Nephron progenitor cell (in vitro differentiated cells): ENCODE results near the gene NAPG.

Experiments
- DNase-seq: peaks from one replicate; pipeline ENCODE4 v3.0.0; 2021
- H3K27ac Mint-ChIP-seq: 2 replicates; pipeline ENCODE4 v1.8.0; 2021; ENCODE audit warnings: mild to moderate bottlenecking, moderate library complexity, mixed read lengths
- H3K27me3 Mint-ChIP-seq: 2 replicates; pipeline ENCODE4 v1.8.0; 2021; ENCODE audit warnings: mild to moderate bottlenecking, low read depth, mixed read lengths; ENCODE audit not compliant: poor library complexity
- H3K36me3 Mint-ChIP-seq: 2 replicates; pipeline ENCODE4 v1.8.0; 2021; ENCODE audit warnings: low read depth, mixed read lengths
- H3K4me1 Mint-ChIP-seq: 2 replicates; pipeline ENCODE4 v1.8.0; 2021; ENCODE audit warnings: mixed read lengths
- H3K4me3 Mint-ChIP-seq: 2 replicates; pipeline ENCODE4 v1.8.0; 2021; ENCODE audit warnings: mild to moderate bottlenecking, moderate library complexity, mixed read lengths
- H3K9me3 Mint-ChIP-seq: 2 replicates; pipeline ENCODE4 v1.8.0; 2021; ENCODE audit warnings: mild to moderate bottlenecking, moderate library complexity, mixed read lengths
- TF ChIP-seq, protein P1 (sequence below): fragments of 200-600 bp; sonication (generic); IDR thresholded peaks from 2 replicates; pipeline ENCODE4 v1.5.0; 2021; ENCODE audit warnings: antibody characterized with exemption

Gene NAPG

DNA sequence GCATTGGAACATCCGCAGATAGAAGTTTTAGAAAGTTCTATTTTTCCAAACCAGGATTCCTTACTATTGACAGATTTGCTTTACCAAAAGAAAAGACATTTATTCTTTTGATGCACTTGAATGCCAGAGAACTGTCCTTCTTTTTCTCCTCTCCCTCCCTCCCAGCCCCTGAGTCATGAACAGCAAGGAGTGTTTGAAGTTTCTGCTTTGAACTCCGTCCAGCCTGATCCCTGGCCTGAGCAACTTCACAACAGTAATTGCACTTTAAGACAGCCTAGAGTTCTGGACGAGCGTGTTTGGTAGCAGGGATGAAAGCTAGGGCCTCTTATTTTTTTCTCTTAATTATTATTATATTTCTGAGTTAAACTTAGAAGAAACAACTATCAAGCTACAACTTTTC lies 37.8 kb upstream of the NAPG start:
- TF ChIP-seq, protein P1, sequence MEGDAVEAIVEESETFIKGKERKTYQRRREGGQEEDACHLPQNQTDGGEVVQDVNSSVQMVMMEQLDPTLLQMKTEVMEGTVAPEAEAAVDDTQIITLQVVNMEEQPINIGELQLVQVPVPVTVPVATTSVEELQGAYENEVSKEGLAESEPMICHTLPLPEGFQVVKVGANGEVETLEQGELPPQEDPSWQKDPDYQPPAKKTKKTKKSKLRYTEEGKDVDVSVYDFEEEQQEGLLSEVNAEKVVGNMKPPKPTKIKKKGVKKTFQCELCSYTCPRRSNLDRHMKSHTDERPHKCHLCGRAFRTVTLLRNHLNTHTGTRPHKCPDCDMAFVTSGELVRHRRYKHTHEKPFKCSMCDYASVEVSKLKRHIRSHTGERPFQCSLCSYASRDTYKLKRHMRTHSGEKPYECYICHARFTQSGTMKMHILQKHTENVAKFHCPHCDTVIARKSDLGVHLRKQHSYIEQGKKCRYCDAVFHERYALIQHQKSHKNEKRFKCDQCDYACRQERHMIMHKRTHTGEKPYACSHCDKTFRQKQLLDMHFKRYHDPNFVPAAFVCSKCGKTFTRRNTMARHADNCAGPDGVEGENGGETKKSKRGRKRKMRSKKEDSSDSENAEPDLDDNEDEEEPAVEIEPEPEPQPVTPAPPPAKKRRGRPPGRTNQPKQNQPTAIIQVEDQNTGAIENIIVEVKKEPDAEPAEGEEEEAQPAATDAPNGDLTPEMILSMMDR, result no peak
- H3K27me3 Mint-ChIP-seq, result no peaks in the 10 kb centered on the region
- no peak overlapping the region for H3K4me3 Mint-ChIP-seq
- H3K4me1 Mint-ChIP-seq, result peaks cover 33% of the 10 kb centered on the region
- DNase-seq, result no peak
- H3K27ac Mint-ChIP-seq, result no peak overlapping the region
- H3K36me3 Mint-ChIP-seq, result peaks cover 47% of the 10 kb centered on the region
- no peaks in the 10 kb centered on the region for H3K9me3 Mint-ChIP-seq

DNA sequence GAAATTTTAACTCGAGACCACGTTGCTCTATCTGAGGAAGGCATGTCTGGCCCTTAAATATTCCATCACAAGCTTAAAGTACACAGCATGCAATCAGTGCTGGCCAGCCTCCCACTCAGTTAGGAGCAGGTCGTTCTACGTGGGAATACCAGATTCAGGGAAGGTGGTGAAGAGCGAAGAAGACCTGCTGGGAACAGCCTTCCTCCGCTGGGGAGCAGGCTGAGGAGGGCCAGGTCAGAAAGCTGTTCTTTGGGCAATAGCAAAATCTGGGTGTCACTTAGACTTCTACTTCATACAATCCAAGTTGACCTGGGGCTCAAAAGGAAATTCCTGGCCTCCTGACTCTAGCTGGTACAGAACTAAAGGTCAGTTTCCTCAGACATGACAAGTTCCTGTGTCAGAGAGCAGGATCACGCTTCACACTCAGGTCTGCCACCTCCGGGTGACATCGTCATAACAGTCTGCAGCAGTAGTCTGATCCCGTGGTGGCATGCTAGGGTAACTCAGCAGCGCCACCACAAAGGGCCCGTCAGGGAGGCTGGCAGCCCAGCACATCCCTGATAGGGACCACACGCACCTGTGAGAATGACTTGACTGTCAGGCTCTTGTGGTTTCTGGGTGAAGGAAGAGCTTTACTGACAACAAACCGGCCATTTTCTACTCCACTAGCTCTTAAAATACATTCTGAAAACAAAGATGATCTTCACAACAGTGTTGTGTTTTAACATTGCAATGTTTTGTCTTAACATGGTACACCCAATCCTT lies 35.2 kb upstream of the NAPG start:
- Mint-ChIP-seq H3K4me3 (no peak overlapping the region), H3K4me1 (peaks cover 32% of the 10 kb centered on the region), H3K9me3 (no peaks in the 10 kb centered on the region), H3K36me3 (peaks cover 33% of the 10 kb centered on the region), H3K27ac (peak overlapping the region; percentile 4), H3K27me3 (no peaks in the 10 kb centered on the region)
- no peak for DNase-seq
- TF ChIP-seq, protein P1, result no peak

DNA sequence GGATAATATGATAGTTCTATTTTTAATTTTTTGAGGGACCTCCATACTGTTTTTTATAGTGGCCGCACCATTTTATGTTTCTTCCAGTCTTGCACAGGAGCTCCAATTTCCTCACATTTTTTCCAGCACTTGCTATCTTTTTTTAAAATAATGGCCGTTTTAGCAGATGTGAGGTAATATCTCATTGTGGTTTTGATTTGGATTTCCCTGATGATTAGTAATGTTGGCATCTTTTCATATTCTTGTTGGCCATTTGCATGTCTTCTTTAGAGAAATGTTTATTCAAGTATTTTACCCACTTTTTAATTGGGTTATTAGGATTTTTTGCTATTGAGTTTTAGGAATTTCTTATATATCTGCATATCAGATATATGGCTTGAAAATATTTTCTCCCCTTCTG lies 29.9 kb upstream of the NAPG start:
- Mint-ChIP-seq H3K27me3 (peaks cover 6% of the 10 kb centered on the region), H3K27ac (no peak overlapping the region), H3K4me1 (peaks cover 18% of the 10 kb centered on the region), H3K4me3 (no peak overlapping the region), H3K36me3 (no peaks in the 10 kb centered on the region), H3K9me3 (no peaks in the 10 kb centered on the region)
- no peak for DNase-seq
- TF ChIP-seq, protein P1, result no peak

DNA sequence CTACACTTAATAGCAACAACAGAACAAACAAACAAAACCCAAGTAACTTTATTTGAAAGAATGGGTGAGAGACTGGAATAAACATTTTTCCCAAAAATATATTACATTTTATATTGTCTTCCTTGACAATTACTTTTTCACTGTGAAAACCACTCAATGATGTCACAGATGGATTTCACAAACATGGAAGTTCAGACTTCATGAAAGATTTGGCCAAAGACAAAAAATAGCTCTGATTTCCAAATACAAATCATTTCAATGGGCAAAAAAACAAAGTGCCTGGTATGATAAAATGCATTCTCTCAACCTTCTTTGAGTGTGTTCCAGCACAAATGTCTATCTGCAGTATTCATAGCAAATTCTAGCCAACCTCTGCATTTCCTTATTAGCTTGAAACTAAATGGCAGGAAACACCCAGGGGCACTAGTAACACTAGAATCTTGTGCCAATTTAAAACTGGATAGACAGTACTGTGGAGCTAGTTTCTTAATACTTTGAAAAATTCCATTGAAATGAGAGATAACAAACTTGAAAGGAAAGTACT lies 28.5 kb upstream of the NAPG start:
- Mint-ChIP-seq H3K9me3 (no peaks in the 10 kb centered on the region), H3K4me1 (peaks cover 18% of the 10 kb centered on the region), H3K27me3 (peaks cover 6% of the 10 kb centered on the region), H3K27ac (no peak overlapping the region), H3K36me3 (no peaks in the 10 kb centered on the region), H3K4me3 (no peak overlapping the region)
- TF ChIP-seq, protein P1, result no peak
- DNase-seq, result no peak

DNA sequence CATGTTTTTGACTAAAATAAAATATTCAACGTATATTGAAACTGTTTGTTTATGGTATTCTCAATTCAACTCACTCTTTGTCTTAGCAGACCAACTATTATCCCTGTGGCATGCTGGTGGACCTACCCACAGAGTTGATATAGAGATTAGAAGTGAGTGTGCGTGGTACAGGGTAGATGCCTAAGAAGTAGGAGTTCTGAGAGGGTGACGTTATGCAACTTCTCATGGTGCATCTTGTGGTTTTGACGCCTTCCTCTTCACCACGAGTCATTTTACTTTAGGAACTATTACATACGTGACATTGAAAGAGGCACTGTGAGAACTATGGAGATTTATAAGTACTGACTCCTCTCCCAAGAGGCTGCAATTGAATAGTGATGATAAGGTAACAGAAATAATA lies 26.6 kb upstream of the NAPG start:
- DNase-seq, result no peak
- TF ChIP-seq, protein P1, result no peak
- Mint-ChIP-seq H3K4me3 (no peak overlapping the region), H3K27ac (no peak overlapping the region), H3K36me3 (no peaks in the 10 kb centered on the region), H3K9me3 (peaks cover 15% of the 10 kb centered on the region), H3K27me3 (peaks cover 9% of the 10 kb centered on the region), H3K4me1 (no peaks in the 10 kb centered on the region)

DNA sequence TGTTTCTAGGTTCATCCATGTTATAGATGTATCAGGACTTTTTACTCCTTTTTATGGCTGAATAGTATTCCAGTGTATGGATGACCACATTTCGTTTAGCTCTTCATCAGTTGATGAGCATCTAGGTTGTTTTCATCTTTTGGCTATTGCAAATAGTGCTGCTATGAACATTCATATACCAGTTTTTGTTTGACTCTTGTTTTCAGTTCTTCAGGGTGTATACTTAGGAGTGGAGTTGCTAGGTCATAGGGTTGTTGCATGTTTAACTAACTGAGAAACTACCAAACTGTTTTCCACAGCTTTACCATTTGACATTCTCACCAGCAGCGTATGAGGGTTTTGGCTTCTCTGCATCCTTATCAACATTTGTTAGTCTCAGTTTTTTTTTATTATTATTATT lies 25.8 kb upstream of the NAPG start:
- no peaks in the 10 kb centered on the region for H3K4me1 Mint-ChIP-seq
- peaks cover 23% of the 10 kb centered on the region for H3K9me3 Mint-ChIP-seq
- no peak overlapping the region for H3K4me3 Mint-ChIP-seq
- TF ChIP-seq, protein P1, result no peak
- peaks cover 9% of the 10 kb centered on the region for H3K27me3 Mint-ChIP-seq
- H3K27ac Mint-ChIP-seq, result no peak overlapping the region
- no peak for DNase-seq
- peaks cover 7% of the 10 kb centered on the region for H3K36me3 Mint-ChIP-seq
